Neural cell (in vitro differentiated cells): ENCODE results near the gene LRRC42. TPM values are rescaled to one million over a fixed set of nuclear protein-coding genes. Genes with fewer than 3 reads are reported as not detected.

ENCODE experiments used
- H2AFZ ChIP-seq: fragments of 200-600, 300-800 bp; sonication (generic), shearing (Covaris generic); 2 replicates; pipeline ENCODE4 v1.6.0; 2014; ENCODE audit warnings: low read depth, mild to moderate bottlenecking, antibody characterized with exemption, low read length, moderate library complexity
- H3F3A ChIP-seq: fragments of 200-600 bp; shearing (Covaris generic); 2 replicates; pipeline ENCODE4 v1.6.1; 2016; ENCODE audit warnings: mild to moderate bottlenecking, moderate library complexity, mixed read lengths, antibody characterized with exemption, low read length; ENCODE audit not compliant: insufficient read depth, poor library complexity, severe bottlenecking
- H3K27ac ChIP-seq: fragments of 200-600, 300-800 bp; sonication (generic), shearing (Covaris generic); 2 replicates; pipeline ENCODE4 v1.5.1; 2014; ENCODE audit warnings: mild to moderate bottlenecking, low read length, moderate library complexity
- H3K27me3 ChIP-seq: fragments of 300-800, 200-600 bp; sonication (generic), shearing (Covaris generic); 2 replicates; pipeline ENCODE4 v1.6.0; 2014; ENCODE audit warnings: mild to moderate bottlenecking, low read depth, low read length, moderate library complexity; ENCODE audit not compliant: insufficient read depth
- H3K36me3 ChIP-seq: fragments of 300-800, 200-600 bp; sonication (generic), shearing (Covaris generic); 2 replicates; pipeline ENCODE4 v1.5.1; 2014; ENCODE audit warnings: mild to moderate bottlenecking, antibody characterized with exemption, low read length, moderate library complexity; ENCODE audit not compliant: insufficient read depth
- H3K4me2 ChIP-seq: fragments of 300-800, 200-600 bp; sonication (generic), shearing (Covaris generic); 2 replicates; pipeline ENCODE4 v1.6.0; 2014; ENCODE audit warnings: mild to moderate bottlenecking, low read length
- H3K4me3 ChIP-seq: fragments of 300-800, 200-600 bp; sonication (generic), shearing (Covaris generic); 2 replicates; pipeline ENCODE4 v1.5.1; 2014; ENCODE audit warnings: mild to moderate bottlenecking, low read length, moderate library complexity
- H3K79me2 ChIP-seq: fragments of 200-600 bp; shearing (Covaris generic); replicated peaks from 2 replicates; pipeline ENCODE4 v1.6.0; 2014; ENCODE audit warnings: mild to moderate bottlenecking, low read length, moderate library complexity; ENCODE audit not compliant: insufficient read depth
- H3K9ac ChIP-seq: fragments of 300-800, 200-600 bp; sonication (generic), shearing (Covaris generic); 2 replicates; pipeline ENCODE4 v1.6.1; 2016; ENCODE audit warnings: mild to moderate bottlenecking, low read length, mixed read lengths
- H3K9me2 ChIP-seq: fragments of 200-600 bp; shearing (Covaris generic); 2 replicates; pipeline ENCODE4 v1.6.1; 2016; ENCODE audit warnings: mild to moderate bottlenecking, low read length, mixed read lengths; ENCODE audit not compliant: insufficient read depth
- H3K9me3 ChIP-seq: fragments of 200-600, 300-800 bp; sonication (generic), shearing (Covaris generic); 2 replicates; pipeline ENCODE4 v1.6.1; 2016; ENCODE audit warnings: mild to moderate bottlenecking, mixed run types, low read length, moderate library complexity, mixed read lengths
- H4K20me1 ChIP-seq: fragments of 200-600 bp; shearing (Covaris generic); 2 replicates; pipeline ENCODE4 v1.6.1; 2016; ENCODE audit warnings: mild to moderate bottlenecking, mixed run types; ENCODE audit not compliant: insufficient read depth
- CTCF ChIP-seq: fragments of 450-650 bp; IDR thresholded peaks from 2 replicates; pipeline ENCODE4 v1.5.1; 2014; ENCODE audit warnings: antibody characterized with exemption, mild to moderate bottlenecking, moderate library complexity; ENCODE audit not compliant: poor library complexity, severe bottlenecking
- EP300 ChIP-seq: fragments of 450-650 bp; conservative IDR thresholded peaks from 2 replicates; pipeline ENCODE4 v1.6.1; 2014; ENCODE audit warnings: antibody characterized with exemption, mild to moderate bottlenecking, moderate library complexity; ENCODE audit not compliant: poor library complexity, severe bottlenecking
- EZH2 ChIP-seq: fragments of 200-600, 300-800 bp; shearing (Covaris generic), sonication (generic); IDR thresholded peaks from 2 replicates; pipeline ENCODE4 v1.6.1; 2014; ENCODE audit warnings: antibody characterized with exemption, low read length, borderline replicate concordance, mild to moderate bottlenecking; ENCODE audit not compliant: insufficient read depth, poor library complexity, severe bottlenecking
- MXI1 ChIP-seq: fragments of 450-650 bp; conservative IDR thresholded peaks from 2 replicates; pipeline ENCODE4 v1.6.1; 2014; ENCODE audit warnings: antibody characterized with exemption, mild to moderate bottlenecking; ENCODE audit not compliant: poor library complexity, severe bottlenecking
- POLR2AphosphoS5 ChIP-seq: IDR thresholded peaks from 2 replicates; pipeline ENCODE4 v1.6.1; 2012
- RAD21 ChIP-seq: fragments of 450-650 bp; conservative IDR thresholded peaks from 2 replicates; pipeline ENCODE4 v1.6.1; 2014; ENCODE audit warnings: antibody characterized with exemption, mild to moderate bottlenecking, moderate library complexity
- REST ChIP-seq: IDR thresholded peaks from 2 replicates; pipeline ENCODE4 v1.6.1; 2012; ENCODE audit warnings: borderline replicate concordance
- SMC3 ChIP-seq: fragments of 450-650 bp; conservative IDR thresholded peaks from 2 replicates; pipeline ENCODE4 v1.6.1; 2014; ENCODE audit warnings: antibody characterized with exemption, mild to moderate bottlenecking, moderate library complexity; ENCODE audit not compliant: poor library complexity
- TAF1 ChIP-seq: IDR thresholded peaks from 2 replicates; pipeline ENCODE4 v1.6.1; 2012; ENCODE audit warnings: low read depth
- polyA plus RNA-seq: library from polyadenylated mRNA; depleted of rRNA; stranded (reverse); fragments of >200 nt; gene quantifications from 2 replicates; pipeline ENCODE4 v1.2.3, GENCODE V29; 2014

Gene LRRC42
- polyA plus RNA-seq, 1 donor from 2014 or later: 23.9 TPM

DNA sequence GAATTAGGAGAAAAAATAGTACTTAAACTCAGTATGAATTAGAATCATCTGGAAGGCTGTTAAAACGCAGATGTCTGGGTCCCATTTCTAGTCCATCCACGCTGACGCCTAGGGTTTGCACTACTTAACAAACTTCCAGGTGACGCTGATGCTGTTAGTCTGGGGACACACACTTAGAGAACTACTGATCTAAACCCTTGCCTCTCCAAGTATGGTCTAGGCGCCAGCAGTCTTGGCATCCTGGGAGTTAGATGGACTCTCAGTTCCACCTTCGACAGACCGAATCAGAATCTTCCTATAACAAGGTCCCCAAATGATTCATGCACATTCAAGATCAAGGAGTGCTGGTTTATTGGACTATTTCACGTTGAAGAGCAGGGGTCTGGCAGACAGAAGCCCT, 40.6 kb upstream of the LRRC42 start:
- no peak overlapping the region for H2AFZ ChIP-seq
- no peak overlapping the region for H3K9ac ChIP-seq
- no peaks in the 10 kb centered on the region for H3K27me3 ChIP-seq
- no peaks in the 10 kb centered on the region for H3K9me3 ChIP-seq
- H3K27ac ChIP-seq: no peak overlapping the region
- no peak overlapping the region for H3K4me3 ChIP-seq
- no peaks in the 10 kb centered on the region for H3K36me3 ChIP-seq
- H3F3A ChIP-seq: no peaks in the 10 kb centered on the region
- no peaks in the 10 kb centered on the region for H4K20me1 ChIP-seq
- TF ChIP-seq TAF1 (no peak), REST (no peak), POLR2AphosphoS5 (no peak), SMC3 (no peak), CTCF (no peak), RAD21 (no peak), MXI1 (no peak), EZH2 (no peak), EP300 (no peak)
- no peaks in the 10 kb centered on the region for H3K79me2 ChIP-seq
- H3K9me2 ChIP-seq: no peaks in the 10 kb centered on the region
- no peak overlapping the region for H3K4me2 ChIP-seq

DNA sequence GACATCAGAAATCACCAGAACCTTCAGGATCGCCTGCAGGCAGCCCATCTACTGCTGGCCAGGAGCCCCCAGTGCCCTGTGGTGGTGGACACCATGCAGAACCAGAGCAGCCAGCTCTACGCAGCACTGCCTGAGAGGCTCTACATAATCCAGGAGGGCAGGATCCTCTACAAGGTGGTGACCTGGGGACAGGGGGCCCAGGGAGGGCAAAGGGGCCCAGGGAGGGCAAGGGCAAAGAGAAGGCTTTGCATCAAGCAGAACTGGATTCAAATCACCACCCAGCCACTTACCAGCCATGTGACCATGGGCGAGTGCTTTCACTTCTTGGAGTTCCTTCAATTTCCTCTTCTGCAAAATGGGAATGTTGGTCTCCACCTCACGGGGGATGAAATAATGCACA, 40.0 kb upstream of the LRRC42 start:
- Histone ChIP-seq H3K79me2 (no peaks in the 10 kb centered on the region), H3K27ac (no peak overlapping the region), H3K36me3 (no peaks in the 10 kb centered on the region), H3K9me3 (no peaks in the 10 kb centered on the region), H3K27me3 (no peaks in the 10 kb centered on the region), H3K4me3 (no peak overlapping the region), H3K4me2 (no peak overlapping the region), H3F3A (no peaks in the 10 kb centered on the region), H3K9me2 (no peaks in the 10 kb centered on the region), H3K9ac (no peak overlapping the region), H2AFZ (no peak overlapping the region), H4K20me1 (no peaks in the 10 kb centered on the region)
- TF ChIP-seq SMC3 (no peak), CTCF (no peak), EP300 (no peak), POLR2AphosphoS5 (no peak), MXI1 (no peak), EZH2 (no peak), RAD21 (no peak), REST (no peak), TAF1 (no peak)
